CD4-positive, alpha-beta T cell (primary cell): Measurements from ENCODE around the gene PCDH9. TPM values are rescaled to one million over a fixed set of nuclear protein-coding genes. Genes with fewer than 3 reads are reported as not detected.

Experiments
- ATAC-seq: fragments of 200-7000 bp; cut with Tn5 transposase; one replicate; pipeline ENCODE4 v1.10.0; 2022; ENCODE audit warnings: mild to moderate bottlenecking; ENCODE audit not compliant: poor library complexity
- CTCF ChIA-PET: fragments of 350-600 bp; sonication (Branson Sonifier 250); formaldehyde crosslinking; loops from one replicate; lab custom pipeline; 2021; ENCODE audit warnings: antibody characterized with exemption, inconsistent platforms; lab: Charles Lee
- POLR2A ChIA-PET: fragments of 350-600 bp; sonication (Branson Sonifier 250); formaldehyde crosslinking; loops from one replicate; lab custom pipeline; 2021; ENCODE audit warnings: antibody characterized with exemption, inconsistent platforms; lab: Charles Lee
- DNase-seq, 14 experiments: peaks; one replicate each; pipeline ENCODE4 v3.0.0-alpha.2; 2013 to 2020; ENCODE audit warnings: mixed read lengths in 2 of 14
- H3K27ac ChIP-seq, 2 donors: one replicate each; pipeline versions ENCODE4 v1.5.1 to v1.7.0; 2013; ENCODE audit warnings: low read length in 2 of 2, low read depth in 1 of 2, mild to moderate bottlenecking in 1 of 2
- H3K27me3 ChIP-seq, 2 experiments: 1 replicate in 1 of 2; 2 replicates in 1 of 2; pipeline versions ENCODE4 v1.6.1 to v1.7.0; 2013; ENCODE audit warnings: low read length in 2 of 2, control low read depth in 1 of 2, mild to moderate bottlenecking in 1 of 2, moderate library complexity in 1 of 2; ENCODE audit not compliant: insufficient read depth in 2 of 2, control insufficient read depth in 1 of 2
- H3K36me3 ChIP-seq: one replicate; pipeline ENCODE4 v1.6.1; 2013; ENCODE audit warnings: low read length, control low read depth; ENCODE audit not compliant: insufficient read depth
- H3K4me1 ChIP-seq: one replicate; pipeline ENCODE4 v1.6.1; 2013; ENCODE audit warnings: low read length, control low read depth; ENCODE audit not compliant: insufficient read depth
- H3K4me3 ChIP-seq: one replicate; pipeline ENCODE4 v1.5.1; 2013; ENCODE audit warnings: mild to moderate bottlenecking, low read length, moderate library complexity
- H3K9me3 ChIP-seq, 2 experiments: 1 replicate in 1 of 2; 2 replicates in 1 of 2; pipeline versions ENCODE4 v1.6.1 to v1.7.0; 2013; ENCODE audit warnings: low read length in 2 of 2, mild to moderate bottlenecking in 2 of 2, control low read depth in 1 of 2, moderate library complexity in 1 of 2; ENCODE audit not compliant: control insufficient read depth in 1 of 2, insufficient read depth in 1 of 2
- H3K27ac Mint-ChIP-seq: one replicate; pipeline ENCODE4 v1.8.0; 2020; ENCODE audit warnings: mixed read lengths
- H3K27me3 Mint-ChIP-seq: one replicate; pipeline ENCODE4 v1.8.0; 2021; ENCODE audit warnings: mixed read lengths
- H3K36me3 Mint-ChIP-seq: one replicate; pipeline ENCODE4 v1.8.0; 2021; ENCODE audit warnings: low read depth, mixed read lengths
- H3K4me1 Mint-ChIP-seq: one replicate; pipeline ENCODE4 v1.8.0; 2021; ENCODE audit warnings: low read depth, mixed read lengths
- H3K4me3 Mint-ChIP-seq: one replicate; pipeline ENCODE4 v1.8.0; 2020; ENCODE audit warnings: mild to moderate bottlenecking, mixed read lengths
- H3K9me3 Mint-ChIP-seq: one replicate; pipeline ENCODE4 v1.8.0; 2020; ENCODE audit warnings: mixed read lengths
- CTCF ChIP-seq: fragments of 200-600 bp; IDR thresholded peaks from one replicate; pipeline ENCODE4 v1.8.0; 2022; ENCODE audit warnings: antibody characterized with exemption, mild to moderate bottlenecking
- intact Hi-C, 2 experiments: fragments of 100-400 bp; cut with DNase I in 1 of 2; cut with micrococcal nuclease in 1 of 2; formaldehyde crosslinking; loops; one replicate each; pipeline versions ENCODE4 v1.15.1 to v1.9.0; 2023 to 2025; cut with DNase I, micrococcal nuclease
- total RNA-seq, 174 experiments: library from RNA in 2 of 174; stranded (reverse) in 2 of 174; gene quantifications; one replicate each; pipeline ENCODE4 v1.2.3 and lab custom pipeline; 2021 to 2026

Gene PCDH9
- total RNA-seq, 2 experiments from 2014 or later = 0.08 to 0.19 TPM

GRCh38 chr13:66359910-66360552, 870.1 kb downstream of the PCDH9 start:
- Mint-ChIP-seq H3K36me3 (no peaks in the 10 kb centered on the region), H3K27me3 (no peaks in the 10 kb centered on the region), H3K9me3 (no peaks in the 10 kb centered on the region), H3K4me3 (no peak overlapping the region), H3K27ac (no peak overlapping the region), H3K4me1 (no peaks in the 10 kb centered on the region)
- intact Hi-C loops = no loop called here
- Histone ChIP-seq H3K27me3 (no peaks in the 10 kb centered on the region), H3K36me3 (no peaks in the 10 kb centered on the region), H3K9me3 (peaks cover 0 to 4% of the 10 kb centered on the region in 2 experiments), H3K4me1 (no peaks in the 10 kb centered on the region), H3K27ac (no peak overlapping the region), H3K4me3 (no peak overlapping the region)
- no peak for TF ChIP-seq CTCF
- ChIA-PET POLR2A (no interaction called here), CTCF (no interaction called here)
- no peak for ATAC-seq
- DNase-seq = no peak

GRCh38 chr13:66359393-66359792, 870.7 kb downstream of the PCDH9 start:
- Histone ChIP-seq H3K4me1 (no peaks in the 10 kb centered on the region), H3K27ac (no peak overlapping the region), H3K27me3 (no peaks in the 10 kb centered on the region), H3K4me3 (no peak overlapping the region), H3K36me3 (no peaks in the 10 kb centered on the region), H3K9me3 (peaks cover 0 to 4% of the 10 kb centered on the region in 2 experiments)
- no peaks in the 10 kb centered on the region for H3K27me3 Mint-ChIP-seq
- H3K9me3 Mint-ChIP-seq = no peaks in the 10 kb centered on the region
- DNase-seq (no peak), ATAC-seq (no peak)
- intact Hi-C loops = no loop called here
- CTCF ChIA-PET = no interaction called here
- no peaks in the 10 kb centered on the region for H3K36me3 Mint-ChIP-seq
- no peak overlapping the region for H3K27ac Mint-ChIP-seq
- no peak for TF ChIP-seq CTCF
- POLR2A ChIA-PET = no interaction called here
- no peak overlapping the region for H3K4me3 Mint-ChIP-seq
- H3K4me1 Mint-ChIP-seq = no peaks in the 10 kb centered on the region

- Histone ChIP-seq H3K36me3 (no peaks in the 10 kb centered on the region), H3K27me3 (no peaks in the 10 kb centered on the region), H3K4me3 (no peak overlapping the region), H3K27ac (no peak overlapping the region), H3K4me1 (no peaks in the 10 kb centered on the region), H3K9me3 (no peaks in the 10 kb centered on the region)
- no peak for TF ChIP-seq CTCF
- no peaks in the 10 kb centered on the region for H3K27me3 Mint-ChIP-seq
- ChIA-PET CTCF (no interaction called here), POLR2A (no interaction called here)
- no peaks in the 10 kb centered on the region for H3K9me3 Mint-ChIP-seq
- no peaks in the 10 kb centered on the region for H3K4me1 Mint-ChIP-seq
- no peaks in the 10 kb centered on the region for H3K36me3 Mint-ChIP-seq
- H3K27ac Mint-ChIP-seq = no peak overlapping the region
- no peak for ATAC-seq
- DNase-seq = no peak
- no peak overlapping the region for H3K4me3 Mint-ChIP-seq
- intact Hi-C loops = no loop called here
These were observed 871.6 kb downstream of the PCDH9 start for GRCh38 chr13:66358564-66358963.
